Measurements from ENCODE around the gene IRF8. TPM values are rescaled to one million over a fixed set of nuclear protein-coding genes. Genes with fewer than 3 reads are reported as not detected.

Gene IRF8
- total RNA-seq, 2 donors from 2014 or later: 0.24 to 0.75 TPM

DNA sequence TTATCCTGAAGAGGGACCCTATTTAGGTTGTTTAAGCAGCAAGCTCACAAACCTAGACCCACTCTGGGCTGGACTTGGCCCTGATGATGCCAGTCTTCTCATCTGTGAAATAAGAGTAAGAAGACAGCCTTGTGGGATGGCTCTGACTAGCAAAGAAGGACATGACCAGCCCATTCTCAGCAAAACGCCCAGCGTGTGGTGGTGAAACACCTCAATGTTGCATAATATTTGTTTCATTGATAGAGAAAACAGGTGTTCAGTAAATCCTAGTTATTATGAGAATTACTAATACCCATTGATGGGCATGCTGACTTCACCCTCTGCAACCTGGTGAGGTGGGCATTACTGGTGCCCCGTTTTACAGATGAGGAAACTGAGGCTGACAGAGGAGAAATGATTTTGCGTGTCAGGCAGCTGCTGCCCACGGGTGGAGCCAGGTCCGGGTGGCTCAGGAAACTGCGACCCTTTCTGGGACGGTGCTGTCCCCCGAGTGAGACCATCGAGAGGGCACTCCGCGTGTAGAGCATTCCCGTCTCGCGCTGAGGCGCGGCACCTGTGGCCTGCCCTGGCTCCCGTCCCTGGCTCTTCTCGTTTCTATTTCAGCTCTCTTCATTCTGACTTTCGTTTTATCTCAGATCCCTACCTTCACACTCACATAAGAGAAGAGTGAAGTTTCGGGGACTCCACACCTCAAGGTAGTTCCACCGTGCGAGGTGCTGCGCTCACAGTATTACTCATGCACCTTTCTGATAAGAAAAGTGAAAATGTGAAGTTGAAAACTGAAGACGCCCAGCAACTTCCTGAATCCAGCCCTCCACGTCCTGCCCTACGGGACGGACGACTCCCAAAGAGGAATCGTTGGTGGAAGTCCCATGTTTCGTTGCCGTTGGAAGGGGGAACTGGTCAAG, 48.5 kb downstream of the IRF8 start:
- WGBS, 2 experiments (ENCODE audit: insufficient coverage in 1 of 2, insufficient read length in 1 of 2): 92 to 95% methylated on average over 31 to 32 of the region's 32 CpGs
- peak overlapping the region; percentile 64 for H3K27ac ChIP-seq (ENCODE audit: low read depth, low read length)

DNA sequence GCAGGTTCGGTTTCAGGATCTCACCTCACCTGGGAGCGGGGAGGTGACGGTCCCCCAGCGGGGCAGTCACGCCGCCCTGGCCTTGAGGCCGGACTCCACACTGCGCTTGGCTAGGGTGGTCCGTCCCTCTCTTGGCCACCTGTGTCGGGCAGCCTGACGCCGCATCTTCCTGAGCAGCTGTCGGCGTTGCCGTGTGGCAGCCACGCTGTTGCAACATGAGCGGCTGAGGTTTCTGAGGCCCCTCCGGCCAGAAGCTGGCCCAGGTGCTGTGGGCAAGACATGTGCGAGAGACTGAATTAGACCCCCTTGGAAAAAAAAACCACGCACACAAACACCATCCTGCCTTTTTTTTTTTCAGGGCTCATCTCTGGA, 49.2 kb downstream of the IRF8 start:
- no peak overlapping the region for H3K4me3 ChIP-seq (ENCODE audit: low read length)
- H3K4me3 Mint-ChIP-seq: no peak overlapping the region
- 95 to 100% methylated on average over 12 to 20 of the region's 20 CpGs for WGBS, 2 experiments (ENCODE audit: insufficient coverage in 1 of 2, insufficient read length in 1 of 2)
- H3K27ac Mint-ChIP-seq: no peak overlapping the region
- H3K9me3 Mint-ChIP-seq: no peaks in the 10 kb centered on the region
- DNase-seq: no peak
- H3K4me1 ChIP-seq (ENCODE audit: control insufficient read depth, insufficient read depth, low read length): no peaks in the 10 kb centered on the region
- H3K9me3 ChIP-seq (ENCODE audit: control insufficient read depth, low read length): no peaks in the 10 kb centered on the region
- H3K9ac ChIP-seq (ENCODE audit: extremely low read depth, low read length, poor library complexity, severe bottlenecking): no peak overlapping the region
- H3K36me3 Mint-ChIP-seq (ENCODE audit: low read depth): no peaks in the 10 kb centered on the region
- H3K4me1 Mint-ChIP-seq: no peaks in the 10 kb centered on the region
- no peaks in the 10 kb centered on the region for H3K36me3 ChIP-seq (ENCODE audit: control insufficient read depth, insufficient read depth, low read length)
- TF ChIP-seq, protein P1, sequence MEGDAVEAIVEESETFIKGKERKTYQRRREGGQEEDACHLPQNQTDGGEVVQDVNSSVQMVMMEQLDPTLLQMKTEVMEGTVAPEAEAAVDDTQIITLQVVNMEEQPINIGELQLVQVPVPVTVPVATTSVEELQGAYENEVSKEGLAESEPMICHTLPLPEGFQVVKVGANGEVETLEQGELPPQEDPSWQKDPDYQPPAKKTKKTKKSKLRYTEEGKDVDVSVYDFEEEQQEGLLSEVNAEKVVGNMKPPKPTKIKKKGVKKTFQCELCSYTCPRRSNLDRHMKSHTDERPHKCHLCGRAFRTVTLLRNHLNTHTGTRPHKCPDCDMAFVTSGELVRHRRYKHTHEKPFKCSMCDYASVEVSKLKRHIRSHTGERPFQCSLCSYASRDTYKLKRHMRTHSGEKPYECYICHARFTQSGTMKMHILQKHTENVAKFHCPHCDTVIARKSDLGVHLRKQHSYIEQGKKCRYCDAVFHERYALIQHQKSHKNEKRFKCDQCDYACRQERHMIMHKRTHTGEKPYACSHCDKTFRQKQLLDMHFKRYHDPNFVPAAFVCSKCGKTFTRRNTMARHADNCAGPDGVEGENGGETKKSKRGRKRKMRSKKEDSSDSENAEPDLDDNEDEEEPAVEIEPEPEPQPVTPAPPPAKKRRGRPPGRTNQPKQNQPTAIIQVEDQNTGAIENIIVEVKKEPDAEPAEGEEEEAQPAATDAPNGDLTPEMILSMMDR (conservative IDR thresholded peaks at IDR 0.05): no peak
- H3K27me3 Mint-ChIP-seq (ENCODE audit: insufficient read depth): peaks cover 5% of the 10 kb centered on the region
- H3K27me3 ChIP-seq (ENCODE audit: control insufficient read depth, insufficient read depth, low read length, poor library complexity, severe bottlenecking): peaks cover 7% of the 10 kb centered on the region
- H3K27ac ChIP-seq (ENCODE audit: low read depth, low read length): no peak overlapping the region

More for the DNA sequence above, 48.5 kb downstream of the IRF8 start:
- Mint-ChIP-seq H3K9me3 (no peaks in the 10 kb centered on the region), H3K4me3 (no peak overlapping the region), H3K27me3 (ENCODE audit: insufficient read depth) (peaks cover 5% of the 10 kb centered on the region), H3K36me3 (ENCODE audit: low read depth) (no peaks in the 10 kb centered on the region), H3K4me1 (no peaks in the 10 kb centered on the region), H3K27ac (no peak overlapping the region)
- H3K36me3 ChIP-seq (ENCODE audit: control insufficient read depth, insufficient read depth, low read length): no peaks in the 10 kb centered on the region
- TF ChIP-seq, protein P1 (conservative IDR thresholded peaks at IDR 0.05): no peak
- H3K4me1 ChIP-seq (ENCODE audit: control insufficient read depth, insufficient read depth, low read length): no peaks in the 10 kb centered on the region
- H3K4me3 ChIP-seq (ENCODE audit: low read length): no peak overlapping the region
- no peaks in the 10 kb centered on the region for H3K9me3 ChIP-seq (ENCODE audit: control insufficient read depth, low read length)
- DNase-seq: no peak
- H3K27me3 ChIP-seq (ENCODE audit: control insufficient read depth, insufficient read depth, low read length, poor library complexity, severe bottlenecking): peaks cover 7% of the 10 kb centered on the region
- no peak overlapping the region for H3K9ac ChIP-seq (ENCODE audit: extremely low read depth, low read length, poor library complexity, severe bottlenecking)

DNA sequence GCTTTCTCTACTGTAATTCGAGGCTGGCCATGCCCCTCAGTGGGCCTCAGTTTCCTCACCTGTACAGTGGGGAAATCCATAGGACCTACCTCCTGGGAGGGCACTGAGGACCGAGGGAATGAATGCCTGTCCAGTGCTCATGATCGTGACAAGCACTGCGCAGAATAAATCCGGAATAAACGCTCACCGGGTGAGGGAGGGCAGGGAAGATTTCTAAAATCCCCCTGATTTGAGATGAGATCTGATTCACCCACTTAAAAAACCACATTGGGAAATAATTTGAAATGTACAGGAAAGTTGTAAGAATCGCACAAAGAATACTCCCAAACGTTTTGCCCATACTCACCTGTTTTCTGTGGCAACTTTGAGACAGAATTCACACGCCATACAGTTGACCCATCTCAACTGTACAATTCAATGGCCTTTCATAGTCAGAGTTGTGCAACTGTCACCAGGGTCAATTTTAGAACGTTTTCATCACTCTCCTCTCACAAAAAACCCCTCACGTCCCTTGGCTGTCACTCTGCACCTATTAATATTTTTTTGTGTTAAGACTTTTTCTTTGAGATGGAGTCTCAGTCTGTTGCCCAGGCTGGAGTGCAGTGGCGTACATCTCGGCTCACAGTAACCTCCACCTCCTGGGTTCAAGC, 49.8 kb downstream of the IRF8 start:
- H3K27me3 ChIP-seq (ENCODE audit: control insufficient read depth, insufficient read depth, low read length, poor library complexity, severe bottlenecking): peaks cover 7% of the 10 kb centered on the region
- no peak overlapping the region for H3K4me3 Mint-ChIP-seq
- no peaks in the 10 kb centered on the region for H3K4me1 Mint-ChIP-seq
- H3K27ac Mint-ChIP-seq: no peak overlapping the region
- no peak for DNase-seq
- TF ChIP-seq, protein P1 (conservative IDR thresholded peaks at IDR 0.05): no peak
- H3K9ac ChIP-seq (ENCODE audit: extremely low read depth, low read length, poor library complexity, severe bottlenecking): no peak overlapping the region
- no peaks in the 10 kb centered on the region for H3K9me3 ChIP-seq (ENCODE audit: control insufficient read depth, low read length)
- H3K27ac ChIP-seq (ENCODE audit: low read depth, low read length): no peak overlapping the region
- H3K36me3 ChIP-seq (ENCODE audit: control insufficient read depth, insufficient read depth, low read length): no peaks in the 10 kb centered on the region
- WGBS, 2 experiments (ENCODE audit: insufficient coverage in 1 of 2, insufficient read length in 1 of 2): 86 to 88% methylated on average over 7 to 14 of the region's 14 CpGs
- no peaks in the 10 kb centered on the region for H3K36me3 Mint-ChIP-seq (ENCODE audit: low read depth)
- H3K9me3 Mint-ChIP-seq: no peaks in the 10 kb centered on the region
- H3K4me3 ChIP-seq (ENCODE audit: low read length): no peak overlapping the region
- H3K4me1 ChIP-seq (ENCODE audit: control insufficient read depth, insufficient read depth, low read length): no peaks in the 10 kb centered on the region
- H3K27me3 Mint-ChIP-seq (ENCODE audit: insufficient read depth): peaks cover 5% of the 10 kb centered on the region

All from endodermal cell (in vitro differentiated cells).